ENCODE measurements around the gene MX2.

GRCh38 chr21:41349126-41349525 lies 12.7 kb upstream of the MX2 start:
- TF ChIP-seq CTCF (IDR thresholded peaks at IDR 0.05) = no peak
- TF ChIP-seq POLR2A (IDR thresholded peaks at IDR 0.05) = no peak
